DOHH2 (cell line): Measurements from ENCODE around the gene WFDC1.
"Not testable (repeated sequence)": the region's sequence is repeated elsewhere in the genome, so short reads cannot be mapped to it uniquely, and the experiment has no call there.

Experiments
- H3F3A ChIP-seq: fragments of 200-600 bp; sonication (generic), shearing (Covaris generic); 2 replicates; pipeline ENCODE4 v1.6.0; 2016; ENCODE audit warnings: antibody characterized with exemption, mild to moderate bottlenecking; ENCODE audit not compliant: control insufficient read depth, insufficient read depth
- H3K27ac ChIP-seq: fragments of 200-600 bp; sonication (generic); 2 replicates; pipeline ENCODE4 v1.5.1; 2014; ENCODE audit warnings: low read depth, mild to moderate bottlenecking, low read length, moderate library complexity
- H3K27me3 ChIP-seq: fragments of 200-600 bp; sonication (generic); 2 replicates; pipeline ENCODE4 v1.6.1; 2014; ENCODE audit warnings: mild to moderate bottlenecking, low read length, mixed read lengths; ENCODE audit not compliant: control insufficient read depth
- H3K36me3 ChIP-seq: fragments of 200-600 bp; sonication (generic); 2 replicates; pipeline ENCODE4 v1.6.1; 2014; ENCODE audit warnings: mild to moderate bottlenecking, low read length, moderate library complexity, mixed read lengths; ENCODE audit not compliant: control insufficient read depth
- H3K4me1 ChIP-seq: fragments of 200-600 bp; sonication (generic); 2 replicates; pipeline ENCODE4 v1.6.1; 2014; ENCODE audit warnings: mild to moderate bottlenecking, low read length, mixed read lengths; ENCODE audit not compliant: control insufficient read depth
- H3K4me2 ChIP-seq: fragments of 200-600 bp; sonication (generic); 2 replicates; pipeline ENCODE4 v1.6.0; 2014; ENCODE audit warnings: mild to moderate bottlenecking, low read length, moderate library complexity
- H3K4me3 ChIP-seq: fragments of 200-600 bp; sonication (generic); 2 replicates; pipeline ENCODE4 v1.5.1; 2014; ENCODE audit warnings: mild to moderate bottlenecking, low read length, mixed read lengths
- H3K79me2 ChIP-seq: fragments of 200-600 bp; sonication (generic); 2 replicates; pipeline ENCODE4 v1.6.1; 2014; ENCODE audit warnings: mild to moderate bottlenecking, low read length, mixed read lengths; ENCODE audit not compliant: control insufficient read depth
- H3K9me2 ChIP-seq: fragments of 200-600 bp; sonication (generic); replicated peaks from 2 replicates; pipeline ENCODE4 v1.6.1; 2014; ENCODE audit warnings: mild to moderate bottlenecking, low read length, mixed read lengths; ENCODE audit not compliant: control insufficient read depth
- H3K9me3 ChIP-seq: fragments of 200-600 bp; sonication (generic); 2 replicates; pipeline ENCODE4 v1.6.1; 2014; ENCODE audit warnings: antibody characterized with exemption, low read length, mixed read lengths; ENCODE audit not compliant: control insufficient read depth, insufficient read depth
- H4K20me1 ChIP-seq: fragments of 200-600 bp; sonication (generic); 2 replicates; pipeline ENCODE4 v1.6.0; 2014; ENCODE audit warnings: low read depth, mild to moderate bottlenecking, antibody characterized with exemption, low read length, moderate library complexity; ENCODE audit not compliant: control insufficient read depth, insufficient read depth
- EZH2phosphoT487 ChIP-seq: fragments of 200-600 bp; sonication (generic); IDR thresholded peaks from 2 replicates; pipeline ENCODE4 v1.6.1; 2017; ENCODE audit warnings: borderline replicate concordance, mild to moderate bottlenecking, antibody characterized with exemption, low read length, moderate library complexity, mixed read lengths
- TF ChIP-seq, protein P1 (sequence below): fragments of 200-600 bp; sonication (generic); IDR thresholded peaks from one replicate; pipeline ENCODE4 v1.5.1; 2014; ENCODE audit warnings: antibody characterized with exemption, mild to moderate bottlenecking, low read depth, low read length; ENCODE audit not compliant: poor library complexity, severe bottlenecking

The WFDC1 gene

GRCh38 chr16:84332975-84333684, 38.5 kb downstream of the WFDC1 start:
- TF ChIP-seq, protein P1, sequence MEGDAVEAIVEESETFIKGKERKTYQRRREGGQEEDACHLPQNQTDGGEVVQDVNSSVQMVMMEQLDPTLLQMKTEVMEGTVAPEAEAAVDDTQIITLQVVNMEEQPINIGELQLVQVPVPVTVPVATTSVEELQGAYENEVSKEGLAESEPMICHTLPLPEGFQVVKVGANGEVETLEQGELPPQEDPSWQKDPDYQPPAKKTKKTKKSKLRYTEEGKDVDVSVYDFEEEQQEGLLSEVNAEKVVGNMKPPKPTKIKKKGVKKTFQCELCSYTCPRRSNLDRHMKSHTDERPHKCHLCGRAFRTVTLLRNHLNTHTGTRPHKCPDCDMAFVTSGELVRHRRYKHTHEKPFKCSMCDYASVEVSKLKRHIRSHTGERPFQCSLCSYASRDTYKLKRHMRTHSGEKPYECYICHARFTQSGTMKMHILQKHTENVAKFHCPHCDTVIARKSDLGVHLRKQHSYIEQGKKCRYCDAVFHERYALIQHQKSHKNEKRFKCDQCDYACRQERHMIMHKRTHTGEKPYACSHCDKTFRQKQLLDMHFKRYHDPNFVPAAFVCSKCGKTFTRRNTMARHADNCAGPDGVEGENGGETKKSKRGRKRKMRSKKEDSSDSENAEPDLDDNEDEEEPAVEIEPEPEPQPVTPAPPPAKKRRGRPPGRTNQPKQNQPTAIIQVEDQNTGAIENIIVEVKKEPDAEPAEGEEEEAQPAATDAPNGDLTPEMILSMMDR: no peak
- TF ChIP-seq EZH2phosphoT487: no peak
- H3K9me3 ChIP-seq: 0 out of 2 replicates have a peak, but pooled peaks cover 3% of the 10 kb centered on the region
- no peaks in the 10 kb centered on the region for H3K79me2 ChIP-seq
- H3K4me1 ChIP-seq: no peaks in the 10 kb centered on the region
- H3K27me3 ChIP-seq: no peaks in the 10 kb centered on the region
- H3K27ac ChIP-seq: no peak overlapping the region
- H4K20me1 ChIP-seq: no peaks in the 10 kb centered on the region
- no peak overlapping the region for H3K4me2 ChIP-seq
- no peak overlapping the region for H3K4me3 ChIP-seq
- H3F3A ChIP-seq: no peaks in the 10 kb centered on the region
- no peaks in the 10 kb centered on the region for H3K9me2 ChIP-seq
- H3K36me3 ChIP-seq: no peaks in the 10 kb centered on the region

DNA sequence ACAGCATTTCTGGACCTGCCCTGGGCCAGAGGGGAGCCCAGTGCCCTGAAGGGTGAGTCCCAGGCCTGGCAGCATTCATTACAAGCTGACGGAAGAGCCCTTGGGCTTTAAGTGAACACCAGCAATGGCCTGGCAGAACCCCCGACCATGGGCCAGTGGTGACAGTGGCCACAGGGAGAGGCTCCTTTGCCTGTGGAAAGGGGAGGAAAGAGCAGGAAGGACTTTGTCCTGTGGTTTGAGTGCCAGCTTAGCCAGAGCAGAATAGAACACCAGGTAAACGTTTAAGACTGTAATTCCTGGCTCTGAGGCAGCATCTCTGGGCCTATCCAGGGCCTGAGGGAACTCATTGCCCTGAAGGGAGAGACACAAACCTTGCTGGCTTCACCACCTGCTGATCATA, 39.4 kb downstream of the WFDC1 start:
- H3K27me3 ChIP-seq: no peaks in the 10 kb centered on the region
- no peaks in the 10 kb centered on the region for H3K4me1 ChIP-seq
- no peaks in the 10 kb centered on the region for H3K9me2 ChIP-seq
- H3K9me3 ChIP-seq: 0 out of 2 replicates have a peak, but pooled peaks cover 3% of the 10 kb centered on the region
- H4K20me1 ChIP-seq: no peaks in the 10 kb centered on the region
- H3K4me3 ChIP-seq: no peak overlapping the region
- no peaks in the 10 kb centered on the region for H3K36me3 ChIP-seq
- H3F3A ChIP-seq: no peaks in the 10 kb centered on the region
- H3K4me2 ChIP-seq: no peak overlapping the region
- no peak overlapping the region for H3K27ac ChIP-seq
- no peaks in the 10 kb centered on the region for H3K79me2 ChIP-seq
- TF ChIP-seq EZH2phosphoT487: no peak
- TF ChIP-seq, protein P1: no peak

DNA sequence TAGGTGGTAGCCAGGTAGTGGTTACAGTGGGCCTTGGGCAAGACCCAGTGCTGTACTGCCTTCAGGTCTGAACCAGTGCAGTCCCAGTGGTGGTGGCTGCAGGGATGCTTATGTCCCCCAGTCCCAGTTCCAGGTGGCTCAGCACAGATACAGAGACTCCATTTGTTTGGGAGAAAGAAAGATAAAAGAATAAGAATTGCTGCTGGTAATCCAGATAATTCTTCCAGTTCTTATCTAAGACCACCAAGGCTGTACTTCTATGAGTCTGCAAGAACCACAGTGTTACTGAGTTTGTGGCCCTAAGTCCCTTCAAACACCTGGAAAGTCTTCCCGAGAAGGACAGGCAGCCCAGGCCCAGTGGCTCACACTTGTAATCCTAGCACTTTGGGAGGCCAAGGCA, 39.8 kb downstream of the WFDC1 start:
- H3F3A ChIP-seq: no peaks in the 10 kb centered on the region
- no peak overlapping the region for H3K4me2 ChIP-seq
- no peak overlapping the region for H3K4me3 ChIP-seq
- no peaks in the 10 kb centered on the region for H3K79me2 ChIP-seq
- no peak overlapping the region for H3K27ac ChIP-seq
- H3K9me2 ChIP-seq: no peaks in the 10 kb centered on the region
- 0 out of 2 replicates have a peak, but pooled peaks cover 3% of the 10 kb centered on the region for H3K9me3 ChIP-seq
- no peaks in the 10 kb centered on the region for H3K36me3 ChIP-seq
- H4K20me1 ChIP-seq: no peaks in the 10 kb centered on the region
- TF ChIP-seq, protein P1: no peak
- TF ChIP-seq EZH2phosphoT487: no peak
- H3K27me3 ChIP-seq: no peaks in the 10 kb centered on the region
- no peaks in the 10 kb centered on the region for H3K4me1 ChIP-seq

GRCh38 chr16:84337236-84337635, 42.6 kb downstream of the WFDC1 start:
- not testable (repeated sequence) for H3K9me2 ChIP-seq, H3K27me3 ChIP-seq, H3F3A ChIP-seq, H3K79me2 ChIP-seq, H3K27ac ChIP-seq, H3K36me3 ChIP-seq, H3K9me3 ChIP-seq, H3K4me2 ChIP-seq, H4K20me1 ChIP-seq, H3K4me1 ChIP-seq, H3K4me3 ChIP-seq
